ENCODE results near the gene GABRA1.

Gene GABRA1

DNA sequence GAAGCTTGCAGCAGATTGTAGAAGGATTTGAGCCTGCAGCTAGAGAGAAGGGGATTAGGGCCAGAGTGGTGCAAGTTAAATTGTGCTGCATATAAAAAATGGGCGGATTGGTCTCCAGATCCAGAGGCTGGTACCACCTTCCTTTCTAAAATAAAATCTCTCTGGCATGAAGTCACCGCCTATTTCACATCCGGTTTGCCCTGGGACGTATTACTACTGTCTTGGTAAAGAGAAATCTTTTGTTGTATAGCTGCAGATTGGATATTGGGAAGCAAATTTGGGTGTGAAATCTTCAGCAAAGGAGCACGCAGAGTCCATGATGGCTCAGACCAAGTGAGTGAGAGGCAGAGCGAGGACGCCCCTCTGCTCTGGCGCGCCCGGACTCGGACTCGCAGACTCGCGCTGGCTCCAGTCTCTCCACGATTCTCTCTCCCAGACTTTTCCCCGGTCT is at the start of gene GABRA1:
Gene GABRA1, plus strand, starts transcription at position 180 of the 451 bp plus-strand sequence. CDS start 2,691 bp downstream, outside the sequence.
- no peak for DNase-seq (ENCODE audit: low read depth)

GRCh38 chr5:161799316-161799715 is 48.6 kb upstream of the GABRA1 start:
- DNase-seq (ENCODE audit: low read depth): no peak

DNA sequence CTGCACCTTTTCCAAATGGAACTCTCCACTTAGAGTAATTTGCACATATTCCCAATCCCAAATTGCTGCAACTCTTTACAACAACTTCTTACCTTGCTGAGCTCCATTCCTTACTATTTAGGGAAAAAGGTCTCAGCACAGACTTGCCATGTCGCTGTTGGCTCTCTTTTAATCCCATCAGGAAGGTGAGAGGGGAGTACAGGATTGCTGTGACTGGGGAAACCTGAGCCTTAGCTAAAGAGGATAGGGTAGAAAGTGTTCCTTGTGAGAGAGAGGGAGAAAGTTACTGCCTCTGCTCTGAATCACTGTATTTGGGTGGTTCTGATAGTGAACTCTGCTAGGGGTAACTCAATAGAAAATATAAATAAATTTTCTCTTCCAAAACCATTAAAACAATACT is 43.7 kb upstream of the GABRA1 start:
- no peak for DNase-seq (ENCODE audit: low read depth)

GRCh38 chr5:161846746-161847145 is 1.2 kb upstream of the GABRA1 start:
- DNase-seq (ENCODE audit: low read depth): no peak

- no peak for DNase-seq (ENCODE audit: low read depth)
Observed at GRCh38 chr5:161847447-161847846, 473 bp upstream of the GABRA1 start.

- DNase-seq (ENCODE audit: low read depth): no peak
Observed at GRCh38 chr5:161850491-161850890, 2.6 kb downstream of the GABRA1 start.

- no peak for DNase-seq (ENCODE audit: low read depth)
Observed at GRCh38 chr5:161851691-161852299, 3.9 kb downstream of the GABRA1 start.

DNA sequence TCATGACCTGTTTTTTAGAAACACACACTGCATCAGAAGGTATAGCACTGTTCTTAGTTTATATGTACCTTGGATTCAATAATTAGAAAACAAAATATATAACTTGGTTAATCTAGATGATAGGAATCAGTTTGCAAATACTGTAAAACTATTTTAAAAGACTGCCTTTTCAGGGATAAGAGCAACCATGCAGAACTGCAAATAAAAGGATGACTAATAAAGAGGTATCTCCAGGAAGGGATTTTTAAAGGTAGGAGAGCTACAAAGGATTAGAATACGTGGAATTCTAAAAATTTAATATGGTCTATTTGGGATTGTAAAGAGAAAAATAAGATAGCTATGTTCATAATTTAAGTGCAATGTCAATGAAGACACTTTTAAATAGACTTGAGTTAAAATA is 9.4 kb downstream of the GABRA1 start:
- DNase-seq (ENCODE audit: low read depth): no peak

- no peak for DNase-seq (ENCODE audit: low read depth)
Observed at GRCh38 chr5:161863259-161863658, 15.3 kb downstream of the GABRA1 start.

DNA sequence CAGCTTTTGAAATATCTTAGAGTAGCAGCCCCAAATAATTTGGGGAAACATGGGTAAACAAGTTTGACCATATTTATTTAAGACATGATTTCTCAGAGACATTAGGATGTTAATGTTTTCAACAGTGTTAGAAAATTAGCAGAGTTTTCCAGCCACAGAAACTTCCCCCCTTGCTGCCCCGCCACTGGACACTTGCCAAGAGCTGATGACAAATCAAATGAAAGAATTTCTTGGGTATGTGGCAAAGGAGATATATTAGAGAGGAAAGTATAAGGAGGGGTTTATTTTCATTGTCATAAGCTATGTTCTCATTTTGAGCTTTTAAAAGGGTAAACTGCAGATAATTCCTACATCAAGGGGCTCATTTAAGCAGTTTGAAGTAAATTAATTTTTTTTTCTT is 15.9 kb downstream of the GABRA1 start:
- DNase-seq (ENCODE audit: low read depth): no peak

- no peak for DNase-seq (ENCODE audit: low read depth)
Observed at GRCh38 chr5:161865510-161865909, 17.6 kb downstream of the GABRA1 start.

GRCh38 chr5:161889971-161890370 is 42.1 kb downstream of the GABRA1 start:
- DNase-seq (ENCODE audit: low read depth): no peak

DNA sequence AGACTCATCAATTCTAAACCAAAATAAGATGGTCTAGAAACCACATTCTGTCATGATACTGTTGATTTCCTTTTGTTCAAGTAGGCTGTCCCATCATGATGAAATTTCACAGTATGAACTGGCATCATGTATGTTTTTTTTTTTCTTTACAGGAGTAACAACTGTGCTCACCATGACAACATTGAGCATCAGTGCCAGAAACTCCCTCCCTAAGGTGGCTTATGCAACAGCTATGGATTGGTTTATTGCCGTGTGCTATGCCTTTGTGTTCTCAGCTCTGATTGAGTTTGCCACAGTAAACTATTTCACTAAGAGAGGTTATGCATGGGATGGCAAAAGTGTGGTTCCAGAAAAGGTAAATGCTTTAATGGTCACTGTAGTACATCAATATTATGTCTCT is 47.6 kb downstream of the GABRA1 start:
- DNase-seq (ENCODE audit: low read depth): no peak

GRCh38 chr5:161897033-161897432 is 49.1 kb downstream of the GABRA1 start:
- no peak for DNase-seq (ENCODE audit: low read depth)

- no peak for DNase-seq (ENCODE audit: low read depth)
Observed at GRCh38 chr5:161899590-161899989, 51.7 kb downstream of the GABRA1 start.

DNA sequence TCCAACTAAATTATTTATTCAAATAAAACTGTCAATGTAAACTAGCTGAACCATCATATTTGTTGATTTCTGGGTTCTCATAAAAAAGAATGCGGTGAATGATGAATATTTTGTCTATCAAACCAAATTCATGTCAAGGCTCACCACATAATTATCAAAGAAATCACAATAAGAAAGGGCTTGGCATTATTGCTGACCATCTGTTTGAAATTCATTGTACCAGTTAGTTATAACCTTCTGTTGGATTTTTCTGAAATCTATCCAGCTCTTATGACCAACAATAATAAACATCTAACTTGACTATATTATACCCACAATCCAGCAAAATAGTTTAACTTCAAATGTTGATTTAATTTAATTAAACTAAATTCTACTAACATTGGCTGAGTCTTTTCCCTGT is 53.1 kb downstream of the GABRA1 start:
- no peak for DNase-seq (ENCODE audit: low read depth)

DNA sequence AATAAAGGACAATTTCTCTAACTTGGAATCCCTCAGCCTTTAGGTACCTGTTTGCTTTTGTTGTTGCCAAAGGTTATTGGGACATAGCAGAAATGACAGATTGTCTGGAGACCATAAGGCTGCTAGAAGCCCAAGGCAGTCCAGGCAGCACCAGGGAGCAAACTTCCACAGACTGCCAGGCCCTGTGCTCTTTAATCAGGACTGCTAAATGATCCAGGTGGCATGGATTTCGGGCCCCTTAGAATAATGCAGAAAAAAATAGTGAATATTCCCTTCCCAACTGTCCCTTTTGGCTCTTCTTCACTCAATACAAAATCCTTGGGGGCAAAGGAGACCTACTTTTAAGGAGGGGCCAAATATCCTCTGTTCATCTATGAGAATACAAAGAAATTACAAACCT is 73.9 kb downstream of the GABRA1 start:
- DNase-seq (ENCODE audit: low read depth): no peak

- no peak for DNase-seq (ENCODE audit: low read depth)
Observed at GRCh38 chr5:161924270-161924669, 76.3 kb downstream of the GABRA1 start.

GRCh38 chr5:161925960-161926359 is 78.0 kb downstream of the GABRA1 start:
- DNase-seq (ENCODE audit: low read depth): no peak

GRCh38 chr5:161934486-161934885 is 86.6 kb downstream of the GABRA1 start:
- no peak for DNase-seq (ENCODE audit: low read depth)

GRCh38 chr5:161944974-161945373 is 97.1 kb downstream of the GABRA1 start:
- DNase-seq (ENCODE audit: low read depth): no peak

DNA sequence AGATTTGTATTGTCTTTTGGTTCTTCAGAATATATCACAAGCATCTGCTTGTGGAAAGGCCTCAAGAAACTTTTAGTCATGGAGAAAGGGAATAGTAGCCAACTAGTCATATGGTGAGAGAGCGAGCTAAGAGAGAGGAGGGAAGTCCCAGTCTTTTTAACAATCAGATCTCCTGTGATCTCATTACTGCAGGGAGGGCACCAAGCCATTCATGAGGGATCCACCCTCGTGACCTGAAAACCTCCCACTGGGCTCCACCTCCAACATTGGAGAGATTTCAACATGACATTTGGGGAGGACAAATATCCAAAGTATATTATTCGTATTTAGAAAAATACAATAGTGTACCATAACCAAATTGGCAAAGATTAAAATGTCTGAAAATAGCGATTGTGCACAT is 99.0 kb downstream of the GABRA1 start:
- no peak for DNase-seq (ENCODE audit: low read depth)

Measured in HS-5 (cell line).